CD4-positive, alpha-beta memory T cell (primary cell): ENCODE results near the gene BRIP1. TPM values are rescaled to one million over a fixed set of nuclear protein-coding genes. Genes with fewer than 3 reads are reported as not detected.
A peak's percentile ranks its signal among the peaks of the same experiment; 100 is the strongest.

Experiments used
- CTCF ChIA-PET: fragments of 350-600 bp; sonication (Branson Sonifier 250); formaldehyde crosslinking; loops from one replicate; lab custom pipeline; 2021; ENCODE audit warnings: inconsistent platforms; ENCODE audit not compliant: partially characterized antibody; lab: Charles Lee
- POLR2A ChIA-PET: fragments of 350-600 bp; sonication (Branson Sonifier 250); formaldehyde crosslinking; loops from one replicate; lab custom pipeline; 2021; ENCODE audit not compliant: partially characterized antibody; lab: Charles Lee
- DNase-seq, 5 donors: peaks; one replicate each; pipeline versions ENCODE4 v3.0.0 to v3.0.0-alpha.2; 2020 to 2022; ENCODE audit warnings: mixed read lengths in 1 of 5
- H3K27ac ChIP-seq: one replicate; pipeline ENCODE4 v1.7.0; 2013; ENCODE audit warnings: low read depth, low read length
- H3K27me3 ChIP-seq: 2 replicates; pipeline ENCODE4 v1.7.0; 2013; ENCODE audit warnings: mild to moderate bottlenecking, low read length, moderate library complexity; ENCODE audit not compliant: insufficient read depth
- H3K36me3 ChIP-seq: 2 replicates; pipeline ENCODE4 v1.7.0; 2013; ENCODE audit warnings: mild to moderate bottlenecking, low read length, moderate library complexity; ENCODE audit not compliant: insufficient read depth
- H3K4me1 ChIP-seq: 2 replicates; pipeline ENCODE4 v1.7.0; 2013; ENCODE audit warnings: mild to moderate bottlenecking, low read length, moderate library complexity; ENCODE audit not compliant: insufficient read depth
- H3K4me3 ChIP-seq, 2 donors: one replicate each; pipeline ENCODE4 v1.7.0; 2013; ENCODE audit warnings: low read length in 2 of 2, mild to moderate bottlenecking in 1 of 2
- H3K9me3 ChIP-seq, 2 donors: one replicate each; pipeline ENCODE4 v1.7.0; 2013; ENCODE audit warnings: low read length in 2 of 2, control low read depth in 1 of 2; ENCODE audit not compliant: control insufficient read depth in 1 of 2
- H3K27ac Mint-ChIP-seq, 7 donors: one replicate each; pipeline ENCODE4 v1.8.0; 2020 to 2021; ENCODE audit warnings: mixed read lengths in 7 of 7, mild to moderate bottlenecking in 6 of 7, inconsistent platforms in 3 of 7, moderate library complexity in 3 of 7
- H3K27me3 Mint-ChIP-seq, 2 donors: one replicate each; pipeline ENCODE4 v1.8.0; 2020 to 2021; ENCODE audit warnings: mixed read lengths in 2 of 2
- H3K36me3 Mint-ChIP-seq, 2 donors: one replicate each; pipeline ENCODE4 v1.8.0; 2020 to 2021; ENCODE audit warnings: mixed read lengths in 2 of 2, inconsistent platforms in 1 of 2, mild to moderate bottlenecking in 1 of 2
- H3K4me1 Mint-ChIP-seq, 4 donors: one replicate each; pipeline ENCODE4 v1.8.0; 2020 to 2021; ENCODE audit warnings: mixed read lengths in 4 of 4, mild to moderate bottlenecking in 1 of 4
- H3K4me3 Mint-ChIP-seq, 8 donors: one replicate each; pipeline ENCODE4 v1.8.0; 2020 to 2021; ENCODE audit warnings: mixed read lengths in 8 of 8, mild to moderate bottlenecking in 7 of 8, moderate library complexity in 6 of 8, inconsistent platforms in 3 of 8
- H3K9me3 Mint-ChIP-seq, 8 donors: one replicate each; pipeline ENCODE4 v1.8.0; 2020 to 2021; ENCODE audit warnings: mixed read lengths in 8 of 8, mild to moderate bottlenecking in 5 of 8, inconsistent platforms in 3 of 8, moderate library complexity in 1 of 8
- intact Hi-C: fragments of 100-400 bp; cut with micrococcal nuclease; formaldehyde crosslinking; loops from one replicate; pipeline ENCODE4 v1.15.1; 2023
- polyA plus RNA-seq, 2 donors: library from polyadenylated mRNA; unstranded; fragments of 300-500 nt; fragmentation: Illumina TruSeq; gene quantifications; one replicate each; pipeline ENCODE4 v1.2.3, GENCODE V29; 2021
- total RNA-seq, 2 experiments: library from RNA; stranded (reverse); gene quantifications; one replicate each; pipeline ENCODE4 v1.2.3, GENCODE V29; 2021

BRIP1 gene
- total and polyA plus RNA-seq, 4 experiments from 2014 or later, result 0.31 to 1.7 (median 1.3) TPM

DNA sequence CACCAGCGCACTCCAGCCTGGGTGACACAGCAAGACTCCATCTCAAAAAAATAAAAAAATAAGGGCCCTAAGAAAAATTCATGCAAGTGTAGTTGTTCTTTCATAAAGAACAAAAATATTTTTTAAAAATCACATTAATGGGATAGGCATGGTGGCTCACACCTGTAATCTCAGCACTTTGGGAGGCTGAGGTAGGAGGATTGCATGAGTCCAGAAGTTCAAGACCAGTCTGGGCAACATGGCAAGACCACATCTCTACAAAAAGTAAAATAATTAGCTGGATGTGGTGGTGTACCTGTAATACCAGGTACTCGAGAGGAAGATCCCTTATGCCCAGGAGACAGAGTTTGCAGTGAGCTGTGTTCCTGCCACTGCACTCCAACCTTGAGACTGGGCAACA is 15.2 kb upstream of the BRIP1 start:
- no peak for DNase-seq
- Histone ChIP-seq H3K27me3 (no peaks in the 10 kb centered on the region), H3K4me3 (no peak overlapping the region), H3K36me3 (peaks cover 5% of the 10 kb centered on the region), H3K9me3 (no peaks in the 10 kb centered on the region), H3K4me1 (no peaks in the 10 kb centered on the region), H3K27ac (no peak overlapping the region)
- Mint-ChIP-seq H3K36me3 (peaks cover 31 to 57% of the 10 kb centered on the region in 2 donors), H3K9me3 (no peaks in the 10 kb centered on the region), H3K4me3 (no peak overlapping the region), H3K27me3 (no peaks in the 10 kb centered on the region), H3K27ac (no peak overlapping the region), H3K4me1 (peaks cover 0 to 9% (median 7%) of the 10 kb centered on the region in 4 donors)
- POLR2A ChIA-PET, result no interaction called here
- CTCF ChIA-PET, result no interaction called here
- intact Hi-C loops, result no loop called here

- no peaks in the 10 kb centered on the region for H3K27me3 ChIP-seq
- POLR2A ChIA-PET, result no interaction called here
- no peaks in the 10 kb centered on the region for H3K9me3 ChIP-seq
- H3K4me3 ChIP-seq, result no peak overlapping the region
- intact Hi-C loops, result no loop called here
- no peaks in the 10 kb centered on the region for H3K27me3 Mint-ChIP-seq
- peaks cover 0 to 10% (median 8%) of the 10 kb centered on the region in 4 donors for H3K4me1 Mint-ChIP-seq
- H3K4me1 ChIP-seq, result no peaks in the 10 kb centered on the region
- DNase-seq, result no peak
- H3K27ac ChIP-seq, result no peak overlapping the region
- CTCF ChIA-PET, result no interaction called here
- no peak overlapping the region for H3K4me3 Mint-ChIP-seq
- H3K9me3 Mint-ChIP-seq, result no peaks in the 10 kb centered on the region
- peaks cover 31 to 59% of the 10 kb centered on the region in 2 donors for H3K36me3 Mint-ChIP-seq
- peak overlapping the region in 1 of 7 donors; percentile 53 for H3K27ac Mint-ChIP-seq
- peaks cover 2% of the 10 kb centered on the region for H3K36me3 ChIP-seq
These were observed 14.5 kb upstream of the BRIP1 start for GRCh38 chr17:61877837-61878236.

DNA sequence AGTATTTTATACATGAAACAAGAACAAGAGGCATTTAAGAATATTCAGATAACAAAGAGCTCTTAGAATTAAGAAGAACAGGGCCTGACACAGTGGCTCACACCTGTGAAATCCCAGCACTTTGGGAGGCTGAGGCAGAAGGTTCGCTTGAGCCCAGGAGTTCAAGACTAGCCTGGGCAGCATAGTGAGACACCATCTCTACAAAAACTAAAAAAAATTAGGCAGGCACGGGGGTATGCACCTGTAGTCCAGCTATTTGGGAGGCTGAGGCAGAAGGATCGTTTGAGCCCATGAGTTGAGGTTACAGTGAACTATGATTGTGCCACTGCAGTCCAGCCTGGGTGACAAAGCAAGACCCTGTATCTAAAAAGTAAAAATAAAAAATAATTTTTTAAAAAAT is 12.5 kb upstream of the BRIP1 start:
- Mint-ChIP-seq H3K36me3 (peaks cover 27 to 49% of the 10 kb centered on the region in 2 donors), H3K4me1 (peaks cover 0 to 10% (median 7%) of the 10 kb centered on the region in 4 donors), H3K4me3 (no peak overlapping the region), H3K27me3 (no peaks in the 10 kb centered on the region), H3K27ac (peak overlapping the region in 1 of 7 donors; percentile 10), H3K9me3 (no peaks in the 10 kb centered on the region)
- ChIA-PET POLR2A (no interaction called here), CTCF (no interaction called here)
- Histone ChIP-seq H3K9me3 (no peaks in the 10 kb centered on the region), H3K36me3 (peaks cover 3% of the 10 kb centered on the region), H3K27me3 (no peaks in the 10 kb centered on the region), H3K4me1 (no peaks in the 10 kb centered on the region), H3K4me3 (no peak overlapping the region), H3K27ac (no peak overlapping the region)
- no peak for DNase-seq
- intact Hi-C loops, result no loop called here

DNA sequence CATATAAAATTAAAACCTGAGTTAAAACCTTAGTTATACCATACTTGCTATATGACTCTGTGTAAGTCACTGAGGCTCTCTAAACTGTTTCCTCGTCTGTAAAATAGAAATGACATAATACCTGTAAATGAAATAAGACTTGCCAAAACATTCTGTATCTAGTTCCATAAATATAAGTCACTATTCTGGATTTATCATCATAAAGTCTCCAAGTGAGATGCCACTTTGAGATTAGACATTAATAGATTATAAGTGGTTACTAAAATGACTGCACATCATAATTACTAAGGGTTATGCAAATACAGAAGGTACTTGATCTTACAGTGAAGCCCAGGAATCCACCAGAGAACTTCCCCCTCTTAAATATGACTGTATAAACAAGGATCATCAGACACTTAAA is 12.0 kb upstream of the BRIP1 start:
- Histone ChIP-seq H3K27me3 (no peaks in the 10 kb centered on the region), H3K36me3 (peaks cover 6% of the 10 kb centered on the region), H3K4me3 (no peak overlapping the region), H3K4me1 (no peaks in the 10 kb centered on the region), H3K27ac (no peak overlapping the region), H3K9me3 (no peaks in the 10 kb centered on the region)
- peaks cover 31 to 51% of the 10 kb centered on the region in 2 donors for H3K36me3 Mint-ChIP-seq
- H3K9me3 Mint-ChIP-seq, result no peaks in the 10 kb centered on the region
- ChIA-PET CTCF (no interaction called here), POLR2A (no interaction called here)
- intact Hi-C loops, result no loop called here
- H3K4me3 Mint-ChIP-seq, result no peak overlapping the region
- H3K27me3 Mint-ChIP-seq, result no peaks in the 10 kb centered on the region
- DNase-seq, result no peak
- no peak overlapping the region for H3K27ac Mint-ChIP-seq
- H3K4me1 Mint-ChIP-seq, result peaks cover 0 to 10% (median 7%) of the 10 kb centered on the region in 4 donors

DNA sequence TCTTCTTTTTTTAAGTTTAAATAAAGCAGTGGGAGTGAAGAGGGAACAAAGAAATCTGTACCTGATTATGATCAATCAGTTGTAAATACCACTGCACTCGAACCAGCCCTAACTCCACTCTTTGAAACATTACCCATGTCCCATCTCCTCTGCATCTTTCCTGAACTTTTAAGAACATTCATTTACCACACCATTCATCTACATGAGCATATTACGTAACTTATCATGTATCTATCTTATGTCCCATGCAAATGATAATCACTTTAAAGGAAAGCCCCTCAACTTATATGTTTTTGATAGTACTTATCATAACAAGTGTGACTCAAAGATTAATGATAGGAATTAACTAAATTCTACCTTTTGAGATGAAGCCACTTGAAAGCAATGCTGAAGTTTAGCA is 10.7 kb upstream of the BRIP1 start:
- intact Hi-C loops, result no loop called here

GRCh38 chr17:61872099-61872498 is 8.8 kb upstream of the BRIP1 start:
- Mint-ChIP-seq H3K4me3 (no peak overlapping the region), H3K4me1 (peaks cover 0 to 10% (median 7%) of the 10 kb centered on the region in 4 donors), H3K9me3 (no peaks in the 10 kb centered on the region), H3K27me3 (no peaks in the 10 kb centered on the region), H3K36me3 (peaks cover 22 to 44% of the 10 kb centered on the region in 2 donors), H3K27ac (no peak overlapping the region)
- H3K4me1 ChIP-seq, result no peaks in the 10 kb centered on the region
- peaks cover 21% of the 10 kb centered on the region for H3K36me3 ChIP-seq
- intact Hi-C loops, result no loop called here
- H3K27ac ChIP-seq, result no peak overlapping the region
- H3K4me3 ChIP-seq, result no peak overlapping the region
- H3K27me3 ChIP-seq, result no peaks in the 10 kb centered on the region
- CTCF ChIA-PET, result interaction anchor here (1.6 kb wide), 1 partner anchor 32 kb away, joined by 3 read pairs; no protein-coding TSS in a partner anchor
- no peak for DNase-seq
- H3K9me3 ChIP-seq, result no peaks in the 10 kb centered on the region
- POLR2A ChIA-PET, result interaction anchor here (1.4 kb wide), 1 partner anchor 11 kb away, joined by 3 read pairs; no protein-coding TSS in a partner anchor

More for the DNA sequence above, 10.7 kb upstream of the BRIP1 start:
- Mint-ChIP-seq H3K4me3 (no peak overlapping the region), H3K9me3 (no peaks in the 10 kb centered on the region), H3K27me3 (no peaks in the 10 kb centered on the region), H3K36me3 (peaks cover 30 to 50% of the 10 kb centered on the region in 2 donors), H3K27ac (peak overlapping the region in 2 of 7 donors; percentile 3 to 5), H3K4me1 (peaks cover 0 to 10% (median 7%) of the 10 kb centered on the region in 4 donors)
- H3K27ac ChIP-seq, result no peak overlapping the region
- H3K4me1 ChIP-seq, result no peaks in the 10 kb centered on the region
- H3K4me3 ChIP-seq, result no peak overlapping the region
- POLR2A ChIA-PET, result interaction anchor here (1.5 kb wide), 1 partner anchor 11 kb away, joined by 4 read pairs; no protein-coding TSS in a partner anchor
- no peaks in the 10 kb centered on the region for H3K9me3 ChIP-seq
- no peak for DNase-seq
- no peaks in the 10 kb centered on the region for H3K27me3 ChIP-seq
- peaks cover 15% of the 10 kb centered on the region for H3K36me3 ChIP-seq
- CTCF ChIA-PET, result no interaction called here

DNA sequence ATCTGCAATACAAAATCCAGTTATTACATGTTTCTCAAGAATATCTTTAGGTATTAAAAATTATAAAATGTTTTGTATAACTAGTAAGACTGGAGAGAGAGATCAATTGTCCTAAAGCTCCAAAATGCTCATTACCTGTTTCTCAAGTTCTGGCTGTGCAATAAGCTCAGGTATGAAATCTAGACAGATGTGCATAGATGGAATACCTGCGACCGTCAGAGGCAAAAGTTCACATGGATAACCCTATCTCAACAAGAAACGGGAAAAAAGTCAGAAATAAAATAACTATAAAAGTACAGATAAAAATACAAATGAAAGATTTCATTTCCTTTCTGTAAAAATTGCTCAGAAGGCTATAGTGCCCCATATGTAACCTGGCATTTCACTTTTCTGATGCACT is 5.8 kb upstream of the BRIP1 start:
- intact Hi-C loops, result no loop called here
- no peak overlapping the region for H3K27ac ChIP-seq
- no peak overlapping the region for H3K27ac Mint-ChIP-seq
- no peak for DNase-seq
- no peaks in the 10 kb centered on the region for H3K9me3 Mint-ChIP-seq
- POLR2A ChIA-PET, result no interaction called here
- no peaks in the 10 kb centered on the region for H3K27me3 Mint-ChIP-seq
- peaks cover 3 to 12% (median 7%) of the 10 kb centered on the region in 4 donors for H3K4me1 Mint-ChIP-seq
- H3K4me3 Mint-ChIP-seq, result no peak overlapping the region
- no peak overlapping the region for H3K4me3 ChIP-seq
- H3K9me3 ChIP-seq, result no peaks in the 10 kb centered on the region
- H3K4me1 ChIP-seq, result peaks cover 2% of the 10 kb centered on the region
- H3K36me3 ChIP-seq, result peaks cover 21% of the 10 kb centered on the region
- no peaks in the 10 kb centered on the region for H3K27me3 ChIP-seq
- peaks cover 17 to 30% of the 10 kb centered on the region in 2 donors for H3K36me3 Mint-ChIP-seq
- CTCF ChIA-PET, result interaction anchor here (1.0 kb wide), 1 partner anchor 16 kb away, joined by 3 read pairs; no protein-coding TSS in a partner anchor
